ENCODE results near the gene TRIM49C.
"Not testable (repeated sequence)": the region's sequence is repeated elsewhere in the genome, so short reads cannot be mapped to it uniquely, and the experiment has no call there.

TRIM49C gene

DNA sequence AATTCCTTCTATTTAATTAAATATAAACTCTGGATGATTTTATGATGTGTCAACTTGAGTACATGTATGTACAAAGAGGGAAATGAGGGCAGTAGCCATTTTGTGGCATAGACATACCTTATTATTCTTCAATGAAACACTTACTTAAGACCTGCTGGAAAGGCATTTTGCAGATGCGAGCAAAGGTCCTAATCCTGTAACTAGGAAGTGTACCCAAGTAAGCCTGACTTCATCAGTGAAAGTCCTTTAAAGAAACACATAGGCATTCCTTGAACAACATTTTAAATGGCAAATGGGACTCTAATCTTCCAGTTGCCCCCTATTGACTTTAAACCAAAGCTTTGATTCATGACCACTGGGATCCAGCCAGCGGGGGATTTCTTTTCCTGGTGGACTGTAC is at the start of gene TRIM49C:
TSS of gene TRIM49C (plus strand) at position 301 of the 400 bp plus-strand sequence. CDS start 4,106 bp downstream, outside the sequence.
- DNase-seq: not testable (repeated sequence)

- not testable (repeated sequence) for DNase-seq
These were observed 6.7 kb upstream of the TRIM49C start for GRCh38 chr11:90024184-90024583.

GRCh38 chr11:90051591-90052209 is 20.8 kb downstream of the TRIM49C start:
- DNase-seq: not testable (repeated sequence)

DNA sequence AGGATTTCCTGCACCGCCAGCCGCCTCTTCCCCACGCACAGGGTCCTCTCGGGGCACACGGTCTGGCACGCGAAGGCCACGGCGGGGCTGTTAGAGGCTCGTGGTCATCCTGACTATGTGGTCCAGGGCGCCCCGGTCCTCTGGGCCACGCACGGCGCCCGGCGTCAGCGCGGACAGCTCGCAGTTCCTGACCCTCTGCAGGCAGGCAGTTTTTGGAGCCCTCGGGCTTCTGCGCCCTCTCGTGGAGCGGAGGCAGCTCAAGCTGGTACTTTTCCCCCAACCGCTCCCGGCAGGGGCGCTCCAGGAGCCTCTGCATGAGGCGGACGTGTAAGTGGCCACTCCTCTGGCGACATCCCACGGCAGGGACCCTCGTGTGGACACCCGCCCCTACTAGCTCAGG is 21.4 kb downstream of the TRIM49C start:
- DNase-seq: not testable (repeated sequence)

DNA sequence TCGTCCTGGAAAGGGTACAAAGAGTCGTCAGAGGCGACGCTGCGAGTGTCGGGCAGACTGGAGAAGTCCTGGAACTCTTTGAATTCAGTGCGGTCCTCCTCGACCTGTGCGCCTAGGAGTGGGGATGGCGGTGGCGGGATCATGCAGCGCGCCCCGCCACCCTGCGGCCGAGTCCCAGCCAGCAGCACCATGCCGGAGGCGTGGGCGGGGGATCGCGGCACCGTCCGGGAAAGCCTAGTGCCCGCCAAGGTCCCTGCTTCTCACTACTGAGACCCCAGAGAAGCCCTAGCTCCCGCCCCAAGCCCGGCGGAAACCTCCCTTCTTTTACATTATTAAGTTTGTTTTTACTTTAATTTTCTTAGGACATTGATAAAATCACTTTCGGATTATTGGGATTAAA is 22.6 kb downstream of the TRIM49C start:
- DNase-seq: not testable (repeated sequence)

GRCh38 chr11:90085650-90086049 is 54.7 kb downstream of the TRIM49C start, which contains the start of gene UBTFL1:
UBTFL1 (plus strand) TSS chr11:90085950; CDS start chr11:90085950, 0 bp downstream.
- DNase-seq: not testable (repeated sequence)

GRCh38 chr11:90088731-90089130 is 57.8 kb downstream of the TRIM49C start:
- DNase-seq: not testable (repeated sequence)

Measured in inflammatory macrophage treated with lipopolysaccharide for 1 hour (primary cell).